GM13977 (cell line): ENCODE measurements around the gene CLP1.
A peak's percentile ranks its signal among the peaks of the same experiment; 100 is the strongest.

Experiments
- DNase-seq: peaks from one replicate; pipeline ENCODE4 v3.0.0; 2012; ENCODE audit warnings: low spot score
- in situ Hi-C: fragments of 300-500 bp; cut with MboI; formaldehyde crosslinking; loops from one replicate; pipeline ENCODE4 v1.12.0; 2022; ENCODE audit warnings: low sequenced_read_pairs, low pct_unique_long_range_greater_than_20kb, mixed read lengths, inconsistent platforms; ENCODE audit not compliant: unreplicated experiment
- TF ChIP-seq, protein P1 (sequence below): IDR thresholded peaks from 2 replicates; pipeline ENCODE4 v1.5.1; 2012; ENCODE audit warnings: mild to moderate bottlenecking, control low read depth; ENCODE audit not compliant: insufficient read depth; ENCODE audit errors: extremely low read depth, missing control alignments

Gene CLP1

DNA sequence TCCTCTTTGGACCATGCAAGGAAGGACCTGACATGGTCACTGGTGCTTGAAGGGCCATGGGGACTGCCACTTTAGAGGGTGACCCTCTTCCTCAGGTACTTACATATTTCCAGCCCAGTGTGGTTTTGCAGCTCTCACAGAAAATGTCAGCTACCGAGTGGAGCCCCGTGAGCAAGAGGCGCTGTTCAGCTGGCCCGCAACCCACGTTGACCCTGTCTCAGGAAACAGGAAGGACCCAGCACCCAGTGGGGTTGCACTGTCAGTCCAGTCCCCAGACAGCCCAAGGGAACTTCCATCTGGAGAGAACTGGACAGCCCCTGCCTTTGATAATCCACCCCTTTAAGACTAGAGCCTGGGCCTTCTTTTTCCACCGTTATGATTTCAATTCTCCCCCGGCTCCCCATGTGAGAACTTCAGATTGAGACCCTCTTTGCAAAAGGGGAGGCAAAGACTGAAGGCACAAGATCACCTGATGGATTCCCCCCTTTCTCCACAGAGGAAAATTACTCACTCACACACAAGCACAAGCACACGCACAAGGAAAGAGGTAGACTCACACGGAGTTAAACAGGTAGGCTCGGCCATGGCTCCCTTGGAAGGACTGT is 11.3 kb upstream of the CLP1 start:
- TF ChIP-seq, protein P1, sequence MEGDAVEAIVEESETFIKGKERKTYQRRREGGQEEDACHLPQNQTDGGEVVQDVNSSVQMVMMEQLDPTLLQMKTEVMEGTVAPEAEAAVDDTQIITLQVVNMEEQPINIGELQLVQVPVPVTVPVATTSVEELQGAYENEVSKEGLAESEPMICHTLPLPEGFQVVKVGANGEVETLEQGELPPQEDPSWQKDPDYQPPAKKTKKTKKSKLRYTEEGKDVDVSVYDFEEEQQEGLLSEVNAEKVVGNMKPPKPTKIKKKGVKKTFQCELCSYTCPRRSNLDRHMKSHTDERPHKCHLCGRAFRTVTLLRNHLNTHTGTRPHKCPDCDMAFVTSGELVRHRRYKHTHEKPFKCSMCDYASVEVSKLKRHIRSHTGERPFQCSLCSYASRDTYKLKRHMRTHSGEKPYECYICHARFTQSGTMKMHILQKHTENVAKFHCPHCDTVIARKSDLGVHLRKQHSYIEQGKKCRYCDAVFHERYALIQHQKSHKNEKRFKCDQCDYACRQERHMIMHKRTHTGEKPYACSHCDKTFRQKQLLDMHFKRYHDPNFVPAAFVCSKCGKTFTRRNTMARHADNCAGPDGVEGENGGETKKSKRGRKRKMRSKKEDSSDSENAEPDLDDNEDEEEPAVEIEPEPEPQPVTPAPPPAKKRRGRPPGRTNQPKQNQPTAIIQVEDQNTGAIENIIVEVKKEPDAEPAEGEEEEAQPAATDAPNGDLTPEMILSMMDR = no peak
- in situ Hi-C loops = loop anchor here (25.0 kb wide), 1 partner anchor 284 kb away; no protein-coding TSS in a partner anchor
- DNase-seq = peak; percentile 22

DNA sequence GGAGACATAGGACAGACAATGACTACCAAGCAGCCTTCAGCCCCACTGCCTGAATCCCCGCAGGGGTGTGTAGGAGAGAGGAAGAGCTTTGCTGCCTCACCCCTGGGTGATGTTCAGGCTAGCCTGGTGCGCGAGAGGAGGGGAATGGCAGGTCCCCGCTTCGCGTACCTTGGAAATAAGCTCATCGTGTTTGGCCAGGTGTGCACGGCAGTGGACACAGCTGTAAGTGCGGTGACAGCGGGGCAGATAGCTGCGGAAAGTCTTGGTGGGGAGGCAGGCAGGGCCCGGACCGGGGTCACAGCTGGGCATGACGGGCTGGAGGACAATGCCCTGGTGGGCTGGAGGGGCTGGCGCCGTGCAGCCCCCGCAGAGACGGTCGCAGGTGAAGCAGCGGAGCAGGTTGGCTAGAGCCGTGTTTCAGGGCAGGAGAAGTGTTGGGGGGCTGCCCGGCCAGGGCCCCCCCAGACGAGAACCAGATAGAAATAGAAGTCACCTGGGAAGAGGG is 10.7 kb upstream of the CLP1 start:
- in situ Hi-C loops = loop anchor here (25.0 kb wide), 1 partner anchor 285 kb away; no protein-coding TSS in a partner anchor
- TF ChIP-seq, protein P1 = no peak
- DNase-seq = no peak

DNA sequence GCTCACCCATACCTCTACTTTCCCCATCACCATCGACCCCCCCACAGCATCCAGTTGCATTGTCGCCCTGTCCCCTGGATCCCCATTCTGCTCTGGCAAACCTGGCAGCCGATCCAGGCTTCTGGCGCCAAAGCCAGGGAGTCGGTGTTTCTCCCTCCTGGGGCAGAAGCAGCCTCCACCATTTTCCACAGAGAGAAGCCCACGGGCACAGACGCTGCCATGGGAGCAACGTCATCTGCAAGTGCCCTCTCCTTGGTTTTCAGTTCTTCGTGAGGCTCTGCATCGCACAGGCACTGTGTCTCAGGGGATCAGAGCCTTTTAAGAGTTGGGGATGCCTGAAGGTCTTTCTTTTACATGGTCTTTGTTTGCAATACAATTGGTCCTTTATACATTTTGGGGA is 10.2 kb upstream of the CLP1 start:
- in situ Hi-C loops = loop anchor here (25.0 kb wide), 1 partner anchor 285 kb away; no protein-coding TSS in a partner anchor
- TF ChIP-seq, protein P1 = no peak
- DNase-seq = no peak

GRCh38 chr11:57647960-57648800 is 9.4 kb upstream of the CLP1 start:
- TF ChIP-seq, protein P1 = no peak
- in situ Hi-C loops = loop anchor here (25.0 kb wide), 1 partner anchor 286 kb away; no protein-coding TSS in a partner anchor
- peak; percentile 28 for DNase-seq

GRCh38 chr11:57648801-57649735 is 8.5 kb upstream of the CLP1 start:
- no peak for DNase-seq

More at GRCh38 chr11:57648801-57649735, 8.5 kb upstream of the CLP1 start:
- in situ Hi-C loops = loop anchor here (25.0 kb wide), 1 partner anchor 287 kb away; no protein-coding TSS in a partner anchor
- TF ChIP-seq, protein P1 = no peak
